Mesendoderm (in vitro differentiated cells): ENCODE results near the gene EPS15.
A peak's percentile ranks its signal among the peaks of the same experiment; 100 is the strongest.

Experiments used
- DNase-seq: peaks from one replicate; pipeline ENCODE4 v3.0.0; 2013
- H2AK5ac ChIP-seq: 2 replicates; pipeline ENCODE4 v1.6.1; 2013; ENCODE audit warnings: low read length, inconsistent platforms
- H2BK120ac ChIP-seq: 2 replicates; pipeline ENCODE4 v1.6.1; 2013; ENCODE audit warnings: low read depth, mild to moderate bottlenecking, low read length, moderate library complexity, mixed read lengths
- H2BK15ac ChIP-seq: replicated peaks from 2 replicates; pipeline ENCODE4 v1.6.1; 2013; ENCODE audit warnings: low read depth, mild to moderate bottlenecking, moderate library complexity
- H2BK5ac ChIP-seq: 2 replicates; pipeline ENCODE4 v1.6.1; 2013; ENCODE audit warnings: low read length, inconsistent platforms
- H3K18ac ChIP-seq: 2 replicates; pipeline ENCODE4 v1.6.1; 2013; ENCODE audit warnings: mild to moderate bottlenecking, low read length, mixed read lengths
- H3K23ac ChIP-seq: one replicate; pipeline ENCODE4 v1.6.1; 2013; ENCODE audit warnings: low read length
- H3K27ac ChIP-seq: 2 replicates; pipeline ENCODE4 v1.5.1; 2013; ENCODE audit warnings: low read depth, mild to moderate bottlenecking, inconsistent platforms, low read length, moderate library complexity
- H3K27me3 ChIP-seq: 2 replicates; pipeline ENCODE4 v1.6.1; 2013; ENCODE audit warnings: low read length, control low read depth, mild to moderate bottlenecking, inconsistent platforms; ENCODE audit not compliant: insufficient read depth, poor library complexity
- H3K36me3 ChIP-seq: 2 replicates; pipeline ENCODE4 v1.6.1; 2013; ENCODE audit warnings: low read length, inconsistent platforms; ENCODE audit not compliant: control insufficient read depth, insufficient read depth
- H3K4ac ChIP-seq: one replicate; pipeline ENCODE4 v1.6.1; 2013; ENCODE audit warnings: low read depth, mild to moderate bottlenecking, low read length, moderate library complexity
- H3K4me1 ChIP-seq: 2 replicates; pipeline ENCODE4 v1.6.1; 2013; ENCODE audit warnings: low read depth, low read length, inconsistent platforms; ENCODE audit not compliant: control insufficient read depth
- H3K4me2 ChIP-seq: 2 replicates; pipeline ENCODE4 v1.6.1; 2013; ENCODE audit warnings: low read length
- H3K4me3 ChIP-seq: 2 replicates; pipeline ENCODE4 v1.5.1; 2013; ENCODE audit warnings: mild to moderate bottlenecking, low read length
- H3K56ac ChIP-seq: one replicate; pipeline ENCODE4 v1.6.1; 2013; ENCODE audit warnings: low read length
- H3K79me1 ChIP-seq: 2 replicates; pipeline ENCODE4 v1.6.1; 2013; ENCODE audit warnings: low read length, inconsistent platforms
- H3K79me2 ChIP-seq: 2 replicates; pipeline ENCODE4 v1.6.1; 2013; ENCODE audit warnings: mild to moderate bottlenecking, low read length; ENCODE audit not compliant: control insufficient read depth, insufficient read depth
- H3K9ac ChIP-seq: 2 replicates; pipeline ENCODE4 v1.6.1; 2013; ENCODE audit warnings: low read length, inconsistent platforms
- H4K5ac ChIP-seq: one replicate; pipeline ENCODE4 v1.6.1; 2013; ENCODE audit warnings: low read length
- H4K8ac ChIP-seq: one replicate; pipeline ENCODE4 v1.6.1; 2013; ENCODE audit warnings: low read depth, mild to moderate bottlenecking, control low read depth, low read length, moderate library complexity
- WGBS: extraction: QIAGEN DNeasy Blood & Tissue Kit; methylation state at CpG from one replicate; pipeline ENCODE4 v1.1.7; 2013; ENCODE audit warnings: low lambda C conversion rate, missing lambda C conversion rate; ENCODE audit not compliant: insufficient coverage; ENCODE audit errors: extremely low coverage; 5-methylcytosine and 5-hydroxymethylcytosine counted together

The EPS15 gene

DNA sequence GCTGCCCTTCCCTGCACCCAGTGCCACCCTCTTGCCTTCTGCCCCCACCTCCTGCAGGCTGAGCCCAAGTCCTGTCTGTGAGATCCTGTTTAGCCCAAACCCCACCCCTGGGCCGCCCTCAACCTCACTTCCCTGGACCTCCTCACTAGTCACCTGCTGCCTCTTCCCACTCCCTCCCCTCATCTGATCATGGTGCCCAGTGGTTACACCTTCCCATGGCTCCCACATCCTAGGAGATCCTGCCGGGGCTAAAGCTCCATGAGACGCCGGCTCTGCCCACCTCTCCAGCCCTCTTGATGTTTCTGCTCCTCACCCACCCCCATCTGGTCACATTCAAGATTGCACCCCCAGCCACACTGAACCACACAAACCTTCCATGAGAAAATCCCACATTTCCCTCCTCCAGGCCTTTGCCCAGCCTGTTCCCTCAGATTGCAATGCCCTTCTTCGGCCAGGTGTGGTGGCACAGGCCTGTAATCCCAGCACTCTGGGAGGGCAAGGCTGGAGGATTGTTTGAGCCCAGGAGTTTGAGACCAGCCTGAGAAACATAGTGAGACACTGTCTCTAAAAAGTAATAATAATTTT is 205.7 kb downstream of the EPS15 start:
- Histone ChIP-seq H3K56ac (no peak overlapping the region), H3K4me3 (no peak overlapping the region), H3K27me3 (no peaks in the 10 kb centered on the region), H2BK15ac (no peak overlapping the region), H2AK5ac (no peak overlapping the region), H3K79me1 (no peaks in the 10 kb centered on the region), H3K36me3 (no peaks in the 10 kb centered on the region), H3K9ac (no peak overlapping the region), H3K23ac (no peak overlapping the region), H3K18ac (no peak overlapping the region), H3K4ac (no peak overlapping the region), H3K4me1 (no peaks in the 10 kb centered on the region), H2BK120ac (no peak overlapping the region), H4K8ac (no peak overlapping the region), H4K5ac (no peak overlapping the region), H3K4me2 (no peak overlapping the region), H3K79me2 (no peaks in the 10 kb centered on the region), H2BK5ac (no peak overlapping the region), H3K27ac (no peak overlapping the region)
- peak; percentile 79 for DNase-seq
- WGBS: no CpG with 5 or more reads among the region's 5 CpGs

DNA sequence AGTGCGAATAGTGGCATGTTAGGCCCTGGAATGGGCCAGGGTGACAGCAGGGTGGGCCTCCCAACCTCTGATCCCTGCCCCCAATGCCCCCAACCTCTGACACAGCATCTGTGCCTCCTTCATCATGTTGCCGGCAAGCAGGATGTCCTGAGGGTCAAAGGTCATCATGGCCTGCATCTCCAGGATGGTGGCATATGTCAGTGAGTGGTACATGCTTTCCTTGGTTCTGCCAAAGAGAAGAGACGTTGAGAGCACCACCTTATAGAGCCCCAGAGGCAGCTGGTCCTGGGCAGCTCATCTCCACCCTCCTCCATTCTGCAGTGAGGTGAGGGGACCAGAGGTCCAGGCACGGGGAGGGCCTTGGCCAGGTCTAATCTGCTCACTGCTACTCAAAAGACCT is 206.3 kb downstream of the EPS15 start:
- H3K79me2 ChIP-seq: no peaks in the 10 kb centered on the region
- no CpG with 5 or more reads among the region's 4 CpGs for WGBS
- H2BK120ac ChIP-seq: no peak overlapping the region
- no peak overlapping the region for H3K27ac ChIP-seq
- no peak overlapping the region for H3K4ac ChIP-seq
- H3K4me1 ChIP-seq: no peaks in the 10 kb centered on the region
- no peak overlapping the region for H3K18ac ChIP-seq
- no peak overlapping the region for H2AK5ac ChIP-seq
- no peaks in the 10 kb centered on the region for H3K27me3 ChIP-seq
- H3K79me1 ChIP-seq: no peaks in the 10 kb centered on the region
- H4K8ac ChIP-seq: no peak overlapping the region
- no peak overlapping the region for H3K56ac ChIP-seq
- no peak overlapping the region for H3K4me2 ChIP-seq
- H3K36me3 ChIP-seq: no peaks in the 10 kb centered on the region
- no peak overlapping the region for H3K4me3 ChIP-seq
- H2BK15ac ChIP-seq: no peak overlapping the region
- H3K9ac ChIP-seq: no peak overlapping the region
- H2BK5ac ChIP-seq: no peak overlapping the region
- no peak overlapping the region for H3K23ac ChIP-seq
- DNase-seq: no peak
- H4K5ac ChIP-seq: no peak overlapping the region

DNA sequence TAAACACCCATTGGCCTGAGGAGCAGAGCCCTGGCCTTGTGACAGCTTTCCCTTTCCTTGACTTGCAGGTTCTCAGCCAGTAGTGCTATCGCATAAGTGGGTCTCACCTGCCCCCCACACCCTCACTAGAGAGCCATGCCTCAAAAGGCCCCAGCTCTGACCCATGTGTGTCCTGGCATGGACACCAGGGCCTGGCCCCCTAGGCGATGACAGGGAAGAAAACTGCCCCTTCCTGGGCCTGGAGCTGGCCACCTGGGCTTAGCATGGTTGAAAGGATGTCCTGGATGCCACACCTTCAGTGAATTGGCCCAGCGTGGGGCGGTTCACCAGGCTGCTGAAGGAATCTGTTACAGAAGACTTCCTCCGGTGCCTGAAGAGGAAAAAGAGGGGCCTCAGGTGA is 207.2 kb downstream of the EPS15 start:
- H4K5ac ChIP-seq: no peak overlapping the region
- no peaks in the 10 kb centered on the region for H3K27me3 ChIP-seq
- H3K4me3 ChIP-seq: no peak overlapping the region
- no peak overlapping the region for H3K23ac ChIP-seq
- H3K79me1 ChIP-seq: no peaks in the 10 kb centered on the region
- H3K18ac ChIP-seq: no peak overlapping the region
- H3K4me1 ChIP-seq: no peaks in the 10 kb centered on the region
- no peak overlapping the region for H4K8ac ChIP-seq
- DNase-seq: no peak
- H3K27ac ChIP-seq: no peak overlapping the region
- H3K4me2 ChIP-seq: no peak overlapping the region
- no peaks in the 10 kb centered on the region for H3K79me2 ChIP-seq
- no peak overlapping the region for H2AK5ac ChIP-seq
- H3K9ac ChIP-seq: no peak overlapping the region
- no peak overlapping the region for H3K4ac ChIP-seq
- no CpG with 5 or more reads among the region's 5 CpGs for WGBS
- H2BK120ac ChIP-seq: no peak overlapping the region
- no peak overlapping the region for H3K56ac ChIP-seq
- no peaks in the 10 kb centered on the region for H3K36me3 ChIP-seq
- no peak overlapping the region for H2BK15ac ChIP-seq
- no peak overlapping the region for H2BK5ac ChIP-seq

DNA sequence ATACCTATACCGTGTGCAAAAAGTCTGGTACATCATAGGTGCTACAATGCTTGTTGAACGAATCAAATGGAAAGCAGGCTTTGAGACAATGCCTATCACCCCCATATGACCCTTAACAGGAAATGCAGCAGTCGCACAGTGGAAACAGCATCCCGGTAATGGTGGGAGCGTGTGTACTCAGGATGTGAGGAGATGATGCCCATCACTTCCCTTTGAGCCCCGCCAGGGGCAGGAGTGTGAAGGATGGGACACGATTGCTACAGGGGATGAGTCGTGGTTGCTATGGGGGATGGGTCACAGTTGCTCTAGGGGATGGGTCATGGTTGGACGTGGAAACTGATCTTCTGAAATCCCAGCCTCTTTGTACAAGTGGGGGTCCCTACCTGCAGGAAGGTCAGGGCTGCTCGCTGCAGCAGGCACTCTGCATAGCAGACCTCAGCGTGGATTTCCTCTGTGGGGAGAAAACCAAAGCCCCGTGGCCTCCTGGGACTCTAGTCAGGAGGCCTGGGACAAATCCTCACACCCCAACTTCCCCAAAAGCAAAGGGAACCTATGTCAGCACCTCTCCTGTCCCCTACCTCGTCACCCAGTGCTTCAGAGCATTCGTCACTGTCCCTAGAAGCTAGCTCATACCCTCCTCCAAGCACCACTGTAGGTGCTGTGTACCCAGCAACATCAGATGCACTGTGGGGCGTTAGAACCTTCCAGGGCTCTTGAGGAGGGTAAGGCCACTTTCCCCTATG is 208.0 kb downstream of the EPS15 start:
- no peak overlapping the region for H2AK5ac ChIP-seq
- no peak overlapping the region for H3K23ac ChIP-seq
- no peaks in the 10 kb centered on the region for H3K36me3 ChIP-seq
- no peaks in the 10 kb centered on the region for H3K4me1 ChIP-seq
- H3K4ac ChIP-seq: no peak overlapping the region
- DNase-seq: peak; percentile 56
- WGBS: no CpG with 5 or more reads among the region's 15 CpGs
- H3K9ac ChIP-seq: no peak overlapping the region
- no peak overlapping the region for H4K8ac ChIP-seq
- no peaks in the 10 kb centered on the region for H3K27me3 ChIP-seq
- H3K27ac ChIP-seq: no peak overlapping the region
- H4K5ac ChIP-seq: no peak overlapping the region
- no peak overlapping the region for H2BK5ac ChIP-seq
- no peak overlapping the region for H3K4me3 ChIP-seq
- H2BK120ac ChIP-seq: no peak overlapping the region
- H3K56ac ChIP-seq: no peak overlapping the region
- H3K79me2 ChIP-seq: no peaks in the 10 kb centered on the region
- H2BK15ac ChIP-seq: no peak overlapping the region
- H3K4me2 ChIP-seq: no peak overlapping the region
- H3K79me1 ChIP-seq: no peaks in the 10 kb centered on the region
- H3K18ac ChIP-seq: no peak overlapping the region

GRCh38 chr1:51309291-51309690 is 209.8 kb downstream of the EPS15 start:
- Histone ChIP-seq H3K36me3 (no peaks in the 10 kb centered on the region), H2BK120ac (no peak overlapping the region), H4K5ac (no peak overlapping the region), H3K27ac (no peak overlapping the region), H3K9ac (no peak overlapping the region), H3K4me3 (no peak overlapping the region), H2AK5ac (no peak overlapping the region), H3K56ac (no peak overlapping the region), H3K79me2 (no peaks in the 10 kb centered on the region), H3K79me1 (no peaks in the 10 kb centered on the region), H2BK15ac (no peak overlapping the region), H2BK5ac (no peak overlapping the region), H3K23ac (no peak overlapping the region), H3K4me2 (no peak overlapping the region), H4K8ac (no peak overlapping the region), H3K4me1 (no peaks in the 10 kb centered on the region), H3K4ac (no peak overlapping the region), H3K27me3 (no peaks in the 10 kb centered on the region), H3K18ac (no peak overlapping the region)
- DNase-seq: no peak
- no CpG with 5 or more reads among the region's 8 CpGs for WGBS

GRCh38 chr1:51308636-51309035 is 210.4 kb downstream of the EPS15 start:
- H3K27ac ChIP-seq: no peak overlapping the region
- H2BK120ac ChIP-seq: no peak overlapping the region

More at GRCh38 chr1:51308636-51309035, 210.4 kb downstream of the EPS15 start:
- H3K79me2 ChIP-seq: no peaks in the 10 kb centered on the region
- H3K4me2 ChIP-seq: no peak overlapping the region
- no peak overlapping the region for H3K56ac ChIP-seq
- H4K8ac ChIP-seq: no peak overlapping the region
- no peak overlapping the region for H3K18ac ChIP-seq
- no peak overlapping the region for H3K23ac ChIP-seq
- H3K36me3 ChIP-seq: no peaks in the 10 kb centered on the region
- H4K5ac ChIP-seq: no peak overlapping the region
- WGBS: no CpG with 5 or more reads among the region's 6 CpGs
- no peak overlapping the region for H2BK15ac ChIP-seq
- H3K4me1 ChIP-seq: no peaks in the 10 kb centered on the region
- H3K4ac ChIP-seq: no peak overlapping the region
- no peak overlapping the region for H2AK5ac ChIP-seq
- H3K27me3 ChIP-seq: no peaks in the 10 kb centered on the region
- no peak overlapping the region for H2BK5ac ChIP-seq
- no peak overlapping the region for H3K9ac ChIP-seq
- no peak for DNase-seq
- no peak overlapping the region for H3K4me3 ChIP-seq
- no peaks in the 10 kb centered on the region for H3K79me1 ChIP-seq
